HG03520 (cell line): Measurements from ENCODE around the gene IGLL1.
"Not testable (repeated sequence)": the region's sequence is repeated elsewhere in the genome, so short reads cannot be mapped to it uniquely, and the experiment has no call there.

Experiments
- ATAC-seq: cut with Tn5 transposase; IDR thresholded peaks from one replicate; pipeline ENCODE4 v1.9.1; 2021; ENCODE audit warnings: mild to moderate bottlenecking, moderate library complexity; ENCODE audit not compliant: unreplicated experiment

The IGLL1 gene

DNA sequence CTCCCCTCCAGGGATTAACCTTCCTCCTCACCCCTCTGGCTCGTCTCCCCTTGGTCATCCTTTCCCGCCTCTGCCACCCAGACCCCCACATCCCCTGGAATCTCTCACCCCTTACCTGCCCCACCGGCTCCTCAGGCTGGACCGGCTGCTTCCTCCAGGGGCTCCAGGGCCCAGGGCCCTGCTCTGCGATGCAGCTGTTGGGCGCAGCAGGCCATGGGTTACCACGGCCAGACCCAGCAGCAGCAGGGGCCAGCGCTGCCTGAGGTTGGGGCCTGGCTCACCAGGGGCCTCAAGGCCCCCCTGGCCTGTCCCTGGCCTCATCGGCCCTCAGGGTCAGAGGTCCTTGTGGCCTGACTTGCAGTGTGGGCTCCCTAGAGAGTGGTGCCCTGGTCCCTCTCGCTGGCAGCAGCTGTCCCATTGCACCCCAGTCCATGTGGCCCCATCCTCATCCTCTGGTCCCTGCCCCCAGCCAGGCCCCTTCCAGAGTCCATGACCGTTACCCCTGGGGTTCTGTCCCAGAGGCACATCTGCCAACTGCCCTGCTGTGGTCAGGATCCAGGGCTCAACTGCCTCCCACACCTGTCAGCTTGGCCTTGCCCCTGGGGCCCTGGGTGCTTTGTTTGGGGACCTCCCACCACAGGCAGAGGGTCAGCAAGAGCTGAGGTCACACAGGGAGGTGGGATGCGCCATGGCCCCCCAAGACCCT is at the start of gene IGLL1:
Gene IGLL1, minus strand, starts transcription at position 421 of the 706 bp plus-strand sequence. Its CDS starts 100 bp downstream, at position 321.
- no peak for ATAC-seq

DNA sequence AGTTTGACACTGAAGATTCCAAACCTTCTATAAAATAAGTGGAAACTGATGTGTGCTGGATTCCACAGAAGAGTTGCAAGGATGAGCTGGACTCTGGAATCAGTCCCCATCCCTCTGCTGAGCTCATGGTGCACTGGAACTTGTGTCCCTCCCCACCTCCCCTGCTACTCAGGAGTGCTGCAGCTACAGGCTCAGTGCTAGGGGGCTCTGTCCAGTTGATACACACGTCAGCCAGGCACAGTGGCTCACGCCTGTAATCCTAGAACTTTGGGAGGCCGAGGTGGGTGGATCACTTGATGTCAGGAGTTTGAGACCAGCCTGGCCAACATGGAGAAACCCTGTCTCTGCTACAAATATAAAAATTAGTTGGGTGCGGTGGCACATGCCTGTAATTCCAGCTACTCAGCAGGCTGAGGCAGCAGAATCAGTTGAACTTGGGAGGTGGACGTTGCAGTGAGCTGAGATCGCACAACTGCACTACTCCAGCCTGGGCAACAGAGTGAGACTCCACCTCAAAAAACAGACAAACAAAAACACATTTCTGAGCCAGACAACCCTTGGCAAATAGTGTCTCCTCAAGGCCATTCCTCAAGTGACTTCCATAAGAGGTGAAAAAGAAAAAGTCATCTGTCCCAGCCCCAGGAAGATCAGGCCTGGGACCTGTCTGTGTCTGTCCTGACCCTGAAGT is 48.1 kb upstream of the IGLL1 start:
- ATAC-seq, result not testable (repeated sequence)

DNA sequence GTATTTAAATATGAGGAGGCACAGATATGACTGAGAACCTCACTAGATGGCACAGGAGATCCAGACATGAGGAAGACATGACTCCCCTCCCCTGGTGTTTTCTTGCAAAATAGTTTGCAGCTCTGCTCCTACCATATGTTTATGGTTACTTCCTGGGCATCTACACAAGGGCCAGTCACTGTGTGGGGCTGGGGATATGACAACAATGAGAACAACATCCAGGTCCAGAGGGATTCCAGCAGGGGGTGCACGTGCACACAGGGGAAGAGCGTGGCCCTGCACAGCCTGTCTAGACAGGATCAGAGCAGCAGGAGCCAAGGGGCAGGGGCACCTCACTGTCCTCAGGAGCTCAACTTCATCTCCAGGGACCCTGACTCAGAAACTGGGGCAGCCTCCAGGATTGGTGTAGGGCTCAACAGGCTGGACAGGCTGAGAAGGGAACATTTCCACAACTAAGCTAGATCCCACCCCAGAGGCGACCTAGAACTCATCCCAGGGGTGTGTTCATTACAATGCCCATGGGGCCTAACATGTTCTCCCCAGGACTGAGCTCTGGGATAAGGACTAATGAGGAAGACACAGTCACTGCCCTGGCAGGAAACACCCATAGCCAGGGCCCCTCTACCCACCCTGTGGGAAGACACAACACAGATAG is 47.4 kb upstream of the IGLL1 start:
- ATAC-seq, result not testable (repeated sequence)

DNA sequence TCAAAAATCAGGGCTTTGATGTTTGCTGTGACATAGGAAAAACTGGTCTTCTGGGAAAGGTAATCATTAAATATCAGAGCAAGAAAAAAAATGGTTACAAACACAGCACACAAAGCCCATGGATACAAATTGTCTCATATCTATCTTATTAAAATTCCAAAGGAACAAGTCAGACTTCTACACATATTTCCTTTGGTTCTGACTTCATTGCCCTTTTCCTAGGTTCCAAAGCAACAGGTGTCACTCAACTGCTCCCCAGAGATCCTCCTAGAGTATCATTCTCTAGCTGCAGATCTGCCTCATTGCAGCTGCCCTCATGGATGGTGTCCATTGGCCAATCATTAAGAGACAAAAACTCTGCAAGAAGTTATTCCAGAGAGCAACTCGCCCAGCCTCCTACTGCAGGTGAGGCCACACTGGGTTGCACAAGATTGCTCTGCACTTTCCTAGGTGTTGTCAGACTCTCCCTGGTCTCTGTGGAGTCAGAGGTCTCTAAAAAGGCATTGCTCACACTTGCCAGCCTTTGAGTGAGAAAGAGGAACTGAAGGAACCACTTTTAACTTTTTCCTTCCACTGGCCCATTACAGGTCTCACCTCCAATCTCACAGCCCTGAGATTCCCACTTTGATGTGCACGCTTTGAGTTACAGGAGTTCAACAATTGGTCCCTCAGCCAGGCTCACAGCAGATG is 46.3 kb upstream of the IGLL1 start:
- ATAC-seq, result no peak

DNA sequence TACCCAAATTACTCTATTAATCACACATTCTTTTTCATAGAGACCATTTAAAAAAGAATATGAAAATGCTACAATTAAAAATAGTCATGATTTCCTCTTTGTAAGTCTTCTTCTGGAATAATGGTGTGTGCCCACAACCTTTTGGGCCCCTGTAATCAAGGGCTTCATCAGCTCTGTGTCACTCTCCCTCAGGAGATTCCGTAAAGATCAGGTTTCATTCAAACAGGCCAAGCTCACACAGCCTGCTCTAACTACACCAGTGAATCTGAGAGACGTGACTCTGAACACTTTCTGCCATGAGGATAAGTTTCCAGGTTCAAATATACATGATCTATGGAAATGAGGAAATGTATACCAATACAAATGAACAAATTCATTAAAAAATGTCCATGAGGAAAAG is 42.5 kb upstream of the IGLL1 start:
- no peak for ATAC-seq

DNA sequence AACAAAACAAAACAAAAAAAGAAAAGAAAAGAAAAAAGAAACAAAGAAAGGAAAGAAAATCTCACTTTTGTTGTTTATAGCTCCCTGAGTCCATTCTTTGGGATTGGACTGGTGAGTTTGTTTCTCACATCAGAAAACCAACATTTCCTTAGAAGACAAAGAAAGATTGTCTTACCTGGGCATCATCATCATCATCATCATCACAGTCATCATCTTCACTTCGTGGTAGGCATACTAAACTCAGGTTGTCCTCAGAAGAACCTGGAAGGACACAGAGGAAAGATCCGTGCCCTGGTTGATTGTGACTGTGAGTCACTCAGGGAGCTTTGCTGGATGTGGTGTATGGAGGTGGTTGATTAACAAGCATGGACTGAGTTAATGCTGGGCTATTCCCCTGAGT is 41.8 kb upstream of the IGLL1 start:
- not testable (repeated sequence) for ATAC-seq

DNA sequence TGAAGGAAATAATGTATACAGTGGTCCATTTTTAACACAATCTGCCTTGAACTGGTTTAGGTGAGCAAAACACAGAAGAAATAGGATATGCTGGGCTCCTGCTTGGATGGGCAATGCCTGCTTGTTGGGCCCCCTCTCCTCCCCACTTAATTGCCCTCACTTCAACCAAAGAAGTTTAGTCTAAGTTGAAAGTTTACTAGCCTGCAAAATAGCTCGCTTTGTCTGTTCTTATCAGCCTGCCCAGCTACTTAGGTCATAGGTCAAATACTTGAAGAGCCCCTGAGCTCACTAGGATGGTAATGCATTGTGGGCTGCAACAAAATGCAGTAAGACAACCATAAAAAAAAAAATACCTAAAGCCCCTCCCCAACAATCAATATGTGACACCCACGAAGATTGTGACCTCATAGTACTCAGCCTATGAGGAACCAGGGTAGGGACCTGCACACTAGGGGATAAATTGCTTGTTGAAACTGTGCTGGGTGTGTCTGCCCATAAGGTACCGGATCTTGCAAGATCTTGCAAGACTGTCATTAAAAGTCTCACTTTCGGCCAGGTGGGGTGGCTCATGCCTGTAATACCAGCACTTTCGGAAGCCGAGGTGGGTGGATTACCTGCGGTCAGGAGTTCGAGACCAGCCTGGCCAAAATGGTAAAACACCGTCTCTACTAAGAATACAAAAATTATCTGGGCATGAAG is 41.1 kb upstream of the IGLL1 start:
- no peak for ATAC-seq

DNA sequence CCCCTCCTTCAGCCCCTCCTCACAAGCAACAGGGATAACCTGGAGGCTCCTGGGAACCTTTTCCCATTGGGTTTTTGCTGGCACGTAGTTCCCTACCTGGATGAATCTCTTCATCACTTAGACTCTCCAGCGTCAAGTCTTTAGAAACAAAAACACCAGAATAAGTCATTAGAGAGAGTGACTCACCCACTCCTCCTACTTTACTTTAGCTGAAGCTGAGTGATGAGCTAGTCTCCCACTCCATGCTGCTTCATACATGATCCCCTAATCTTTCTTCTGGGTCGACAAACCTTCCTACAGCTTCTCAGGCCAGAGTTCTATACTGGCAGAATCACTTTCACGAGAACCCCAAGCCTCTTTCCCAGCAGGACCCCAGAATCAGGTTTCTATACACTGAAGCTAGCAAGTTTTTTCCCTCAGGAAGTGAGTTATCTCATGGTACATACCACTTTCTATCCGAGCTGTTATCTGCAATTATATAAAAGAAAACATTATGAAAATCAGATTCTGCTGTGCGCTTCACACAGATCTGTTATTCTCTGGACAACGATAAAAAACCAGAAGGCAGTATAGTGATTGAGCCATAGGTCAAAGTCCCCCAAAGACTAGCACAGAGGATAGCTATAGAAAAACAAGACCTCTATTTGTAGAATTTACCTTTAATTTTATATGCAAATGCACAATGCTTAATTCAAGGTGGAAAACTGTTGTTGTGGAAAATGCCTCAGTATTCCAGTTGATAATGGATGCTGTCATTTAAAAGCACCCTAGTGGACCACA is 33.3 kb upstream of the IGLL1 start:
- ATAC-seq, result no peak

DNA sequence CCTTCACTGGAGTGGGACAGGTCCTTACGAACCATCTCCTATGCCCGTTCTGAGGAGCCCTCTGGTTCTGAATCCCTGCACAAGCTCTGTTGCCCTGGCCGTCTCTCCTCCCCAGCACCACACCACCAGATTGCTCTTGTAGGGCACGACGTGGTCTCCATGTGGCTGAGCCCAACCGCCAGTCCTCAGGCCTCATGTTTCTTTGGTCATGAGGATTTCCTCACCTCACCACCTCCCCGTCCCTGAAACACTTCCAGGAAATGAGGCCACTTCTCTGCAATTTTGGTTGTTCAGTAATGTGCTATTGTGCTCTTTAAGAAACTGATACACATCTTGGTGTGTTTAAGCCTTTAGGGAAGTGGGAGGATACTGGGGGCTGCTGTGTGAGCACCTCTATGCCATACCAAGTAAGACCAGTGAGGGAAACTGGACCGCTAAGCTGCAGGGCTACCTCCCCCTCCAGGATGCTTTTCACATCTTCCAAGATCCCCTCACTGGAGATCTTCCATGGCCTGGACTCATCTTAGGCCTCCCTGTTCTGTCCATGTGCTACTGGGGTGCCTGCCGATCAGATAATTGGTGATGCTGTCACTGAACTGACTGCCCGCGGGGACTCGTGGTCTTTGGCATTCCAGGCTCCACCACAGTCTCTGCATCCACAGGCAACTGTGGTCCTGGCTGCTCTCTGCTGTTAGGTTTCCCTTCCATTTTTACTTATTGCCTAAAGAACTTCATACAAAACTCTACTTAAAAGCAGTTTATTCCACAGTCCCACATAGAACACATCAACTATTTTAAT is 30.1 kb upstream of the IGLL1 start:
- ATAC-seq, result no peak

DNA sequence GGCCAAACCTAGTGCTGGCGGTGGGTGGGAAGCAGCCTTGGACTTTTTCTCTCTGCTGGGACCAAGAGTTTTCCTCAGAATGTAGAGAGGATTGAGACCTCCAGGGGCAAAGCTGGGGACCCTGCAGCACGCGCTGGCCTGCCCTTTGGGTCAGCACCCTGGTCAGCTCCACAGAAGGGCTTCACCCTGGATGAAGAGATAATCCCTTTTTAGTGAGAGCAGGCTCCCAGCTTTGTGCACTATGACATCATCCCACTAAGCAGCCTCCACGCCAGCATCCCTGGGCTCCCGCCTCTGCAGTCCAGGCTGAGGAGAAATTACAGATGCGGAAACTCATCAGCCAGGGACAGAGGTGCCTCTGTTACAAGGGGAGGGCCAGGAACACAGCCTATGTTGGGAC is 28.5 kb upstream of the IGLL1 start:
- ATAC-seq, result no peak

DNA sequence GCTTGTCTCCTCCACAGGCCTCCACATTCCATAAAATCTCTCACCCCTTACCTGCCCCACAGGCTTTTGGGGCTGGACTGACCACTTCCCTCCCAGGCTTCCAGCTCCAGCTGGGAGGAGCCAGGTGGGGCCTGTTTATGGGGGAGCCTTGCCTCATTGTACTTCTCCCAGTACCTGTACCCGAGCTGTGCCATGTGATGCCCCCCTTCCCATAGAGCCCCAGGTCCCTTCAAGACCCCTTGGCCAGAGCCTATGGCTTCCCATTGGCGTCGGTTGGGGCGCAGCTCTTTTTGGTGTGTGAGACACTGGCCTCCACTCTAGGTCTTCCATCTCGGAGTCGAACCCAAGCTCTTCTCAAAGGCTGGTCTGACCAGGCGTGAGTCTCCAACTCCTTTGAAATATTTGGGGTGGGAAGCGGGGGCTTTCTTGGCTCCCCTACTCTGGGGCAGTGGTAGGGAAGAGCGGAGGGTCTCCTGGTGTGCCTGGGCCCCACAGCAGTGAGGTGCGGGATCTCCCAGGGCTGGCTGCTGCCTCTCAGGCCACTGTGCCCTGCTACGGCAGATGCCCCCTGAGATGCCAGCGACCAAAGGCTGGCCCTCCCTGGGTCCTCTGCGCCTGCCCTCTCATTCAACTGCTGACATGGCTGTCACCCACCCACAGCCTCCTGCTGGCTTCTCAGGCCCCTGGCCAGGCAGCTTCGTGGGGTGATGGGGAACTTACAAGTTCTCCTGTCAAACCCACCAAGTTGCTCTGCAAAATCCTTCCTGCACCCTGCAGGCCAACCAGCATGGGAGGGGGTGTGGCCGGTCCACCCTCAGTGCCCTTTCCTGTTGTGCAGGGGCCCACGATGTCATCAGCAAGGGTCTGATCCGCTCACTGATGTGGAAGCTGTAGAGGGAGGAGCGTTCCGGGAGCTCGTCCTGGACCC is 26.4 kb upstream of the IGLL1 start:
- ATAC-seq, result no peak

DNA sequence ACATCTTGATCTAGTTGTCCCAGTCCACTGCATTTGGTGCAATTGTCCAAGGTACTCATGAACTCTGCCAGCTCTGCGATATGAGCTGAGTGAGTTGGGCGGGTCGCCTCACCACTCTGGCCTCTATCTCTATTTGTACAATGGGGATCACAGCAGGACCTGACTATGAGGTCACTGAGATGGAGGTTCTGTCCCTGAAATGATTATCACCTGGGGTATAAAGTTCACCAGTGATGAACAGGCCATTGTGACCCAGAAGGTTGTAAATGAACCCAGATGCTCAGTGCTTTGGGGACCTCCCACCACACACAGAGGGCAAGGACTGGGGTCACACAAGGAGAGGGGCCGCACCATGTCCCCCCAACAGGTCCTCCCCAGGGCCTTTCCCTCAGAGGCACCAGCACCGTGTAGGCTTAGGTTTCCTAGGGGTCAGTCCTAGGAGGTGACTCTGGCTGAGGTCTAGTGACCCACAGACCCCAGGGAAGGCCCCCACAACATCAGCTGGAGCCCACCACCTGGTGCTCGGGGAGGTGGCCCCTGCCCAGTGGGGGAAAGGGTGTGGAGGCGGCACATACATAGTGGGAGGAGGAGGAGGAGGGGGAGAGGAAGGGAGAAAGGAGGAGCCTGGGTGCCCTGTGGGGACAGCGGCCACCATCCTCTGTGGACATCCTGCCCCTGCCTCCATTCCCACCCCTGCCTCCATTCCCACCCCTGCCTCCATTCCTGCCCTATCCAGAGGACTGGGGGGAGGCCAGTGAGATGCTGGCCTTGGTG is 25.0 kb upstream of the IGLL1 start:
- no peak for ATAC-seq

DNA sequence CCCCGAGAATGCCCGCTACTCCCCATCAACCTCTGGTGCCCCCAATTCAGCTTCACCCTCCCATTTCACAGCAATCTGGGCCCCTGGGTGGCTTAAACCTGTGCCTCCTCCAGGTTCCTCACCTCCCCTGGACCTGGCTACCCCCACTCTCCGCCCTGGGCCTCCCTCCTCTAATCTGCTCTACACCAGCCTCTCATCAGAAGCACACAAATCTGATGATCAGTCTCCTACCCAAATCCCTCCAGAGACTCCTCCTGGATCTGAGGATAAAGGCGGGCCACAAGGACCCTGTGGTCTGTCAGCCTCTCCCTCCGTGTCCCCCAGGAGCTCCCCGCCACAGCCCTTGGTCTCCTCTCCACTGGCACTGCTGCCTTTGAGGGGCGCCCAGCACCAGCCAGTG is 23.2 kb upstream of the IGLL1 start:
- no peak for ATAC-seq

DNA sequence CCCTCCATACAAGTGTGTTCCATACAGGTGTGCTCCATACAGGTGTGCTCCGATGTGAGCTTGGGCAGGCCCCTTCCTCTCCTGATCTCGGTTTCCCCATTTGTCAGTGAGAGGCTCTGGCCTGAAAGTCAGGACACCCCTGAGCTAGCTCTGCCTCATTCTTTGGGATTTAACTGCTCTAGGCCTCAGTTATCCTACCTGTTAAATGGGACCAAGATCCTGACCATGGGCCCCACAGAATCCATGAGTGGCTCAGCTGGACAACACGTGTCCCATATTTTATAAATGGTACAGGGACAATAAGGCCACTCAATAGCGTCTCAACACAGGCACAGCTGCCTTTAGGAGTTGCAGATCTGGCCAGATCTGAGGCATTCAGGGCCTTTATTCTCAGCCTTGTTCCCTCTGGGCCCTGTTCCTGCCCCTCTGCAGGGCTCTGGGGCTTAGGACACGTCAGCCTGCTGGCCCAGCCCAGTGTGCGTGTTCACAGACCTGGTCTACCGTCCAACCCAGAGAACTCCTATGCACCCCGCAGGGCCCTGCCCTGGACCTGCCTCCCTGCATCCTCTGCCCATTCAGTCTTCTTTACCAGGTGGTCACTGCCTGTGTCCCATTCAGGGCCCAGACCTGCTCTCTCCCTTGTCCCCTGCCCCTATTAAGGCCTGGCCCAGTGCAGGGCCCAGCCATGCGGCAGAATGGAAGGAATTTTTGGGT is 18.9 kb upstream of the IGLL1 start:
- no peak for ATAC-seq

DNA sequence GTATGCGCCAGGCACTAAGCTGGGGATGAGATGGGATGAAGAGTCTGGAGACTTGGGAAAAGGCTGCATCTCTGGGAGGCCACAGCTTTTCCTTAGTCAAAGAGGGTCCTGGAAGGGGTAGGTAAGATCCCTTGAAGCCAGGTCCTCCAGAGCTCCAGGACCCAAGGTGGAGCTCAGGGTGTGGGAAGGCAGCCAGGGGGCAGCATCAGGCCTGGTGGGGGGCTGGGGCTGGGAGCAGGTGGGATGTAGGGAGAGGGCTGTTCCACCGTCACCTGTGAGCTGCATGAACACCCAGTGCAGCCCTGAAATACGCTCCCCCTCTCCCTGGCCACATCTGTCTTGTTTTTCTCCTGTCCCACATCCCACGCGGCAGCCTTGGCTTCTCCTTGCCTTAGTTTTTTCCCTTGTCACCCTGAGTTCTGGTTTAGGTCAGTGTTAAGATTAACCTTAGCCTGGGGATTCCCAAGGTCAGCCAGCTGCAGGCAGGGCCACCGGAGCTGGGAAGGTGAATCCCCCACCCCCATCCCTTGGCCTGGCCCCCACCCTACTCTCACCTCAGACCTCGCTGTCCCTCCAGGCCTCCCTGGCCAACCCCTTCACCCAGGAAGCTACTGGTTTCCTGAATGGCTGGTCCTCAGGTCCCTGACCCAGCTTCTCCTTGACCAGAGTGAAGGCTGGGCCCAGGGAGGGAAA is 17.6 kb upstream of the IGLL1 start:
- not testable (repeated sequence) for ATAC-seq

DNA sequence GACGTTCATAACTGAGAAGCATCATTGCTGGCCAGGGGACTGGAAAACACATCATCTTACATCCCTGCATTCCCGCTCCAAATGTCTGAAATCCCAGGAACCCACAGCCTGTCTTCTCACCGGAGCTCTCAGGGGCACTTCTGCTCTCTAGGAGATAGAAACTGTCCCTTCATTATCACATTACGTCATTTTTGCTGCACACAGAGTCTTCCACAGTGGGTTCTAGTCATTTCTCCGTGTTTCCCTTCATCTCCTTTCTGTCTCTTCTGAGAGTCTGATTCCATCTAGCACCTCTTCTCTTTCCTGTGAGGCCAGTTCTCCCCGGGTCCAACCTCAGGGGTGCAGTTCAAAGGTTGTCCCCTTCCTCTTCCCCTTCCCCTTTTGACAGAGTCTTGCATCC is 15.8 kb upstream of the IGLL1 start:
- not testable (repeated sequence) for ATAC-seq
